ENCODE results near the gene ESRRG. TPM values are rescaled to one million over a fixed set of nuclear protein-coding genes. Genes with fewer than 3 reads are reported as not detected.

ESRRG gene
- total and polyA plus RNA-seq, 2 donors (not counting 3 experiments of a cell fraction or from before 2014, with no cell fraction given), result not detected

DNA sequence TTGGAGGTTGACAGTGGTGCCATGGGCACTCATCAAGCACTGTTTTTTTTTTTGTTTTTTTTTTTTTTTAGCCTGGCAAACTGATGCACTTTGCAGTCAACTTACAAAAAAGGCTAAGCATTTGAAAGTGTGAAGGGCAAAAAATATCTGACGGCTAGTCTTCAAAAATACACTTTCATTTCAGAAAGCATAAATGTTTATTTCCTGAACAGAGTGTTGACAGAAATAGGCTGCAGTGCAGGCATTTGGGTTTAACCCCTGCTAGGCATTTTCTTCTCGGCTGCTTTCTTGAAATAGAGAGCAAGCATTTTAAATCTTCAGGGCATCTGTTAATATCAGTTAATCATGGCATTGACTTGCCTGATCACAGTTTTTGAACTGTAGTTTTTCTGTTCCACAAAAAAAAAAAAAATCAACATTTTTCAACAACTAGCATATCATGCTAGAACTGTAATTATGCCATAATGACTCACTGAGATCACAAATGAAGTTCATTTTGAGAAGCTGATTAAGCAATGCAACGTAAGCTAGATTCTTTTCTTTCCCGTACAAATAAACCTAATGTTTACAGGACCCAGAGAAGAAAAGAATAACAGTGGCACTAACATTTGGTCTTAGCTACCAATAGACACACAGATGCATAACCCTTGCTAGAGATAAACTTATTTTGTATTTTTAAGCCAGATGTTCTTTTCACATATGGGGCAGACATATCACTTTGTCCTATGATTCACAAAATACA lies 199.6 kb downstream of the ESRRG start:
- Histone ChIP-seq H2AFZ (ENCODE audit: low read depth, low read length) (no peak overlapping the region), H3K4me3 (replicated peaks in 1 of 3; ENCODE audit: insufficient read depth in 1 of 3, low read depth in 1 of 3, low read length in 3 of 3) (no peak overlapping the region), H4K20me1 (replicated peaks; ENCODE audit: control insufficient read depth, extremely low read depth, insufficient read depth, low read length) (no peaks in the 10 kb centered on the region), H3K36me3 (ENCODE audit: control insufficient read depth in 2 of 2, extremely low read depth in 1 of 2, insufficient read depth in 2 of 2, low read length in 2 of 2) (no peaks in the 10 kb centered on the region), H3K79me2 (ENCODE audit: control insufficient read depth, insufficient read depth, low read length) (no peaks in the 10 kb centered on the region), H3K4me1 (ENCODE audit: control insufficient read depth, extremely low read depth, insufficient read depth, low read length) (no peaks in the 10 kb centered on the region), H3K27me3 (ENCODE audit: control insufficient read depth in 2 of 2, insufficient read depth in 2 of 2, low read length in 2 of 2) (no peaks in the 10 kb centered on the region), H3K27ac (ENCODE audit: insufficient read depth, low read depth, low read length) (no peak overlapping the region), H3K9me3 (replicated peaks; ENCODE audit: control insufficient read depth, insufficient read depth, low read length) (peaks cover 3% of the 10 kb centered on the region), H3K4me2 (ENCODE audit: insufficient read depth, low read length) (no peak overlapping the region), H3K9ac (replicated peaks; ENCODE audit: extremely low read depth, insufficient read depth, low read length) (no peak overlapping the region), H3K9me1 (replicated peaks; ENCODE audit: control insufficient read depth, extremely low read depth, insufficient read depth, low read length) (no peaks in the 10 kb centered on the region)
- BruUV-seq (replicated peaks), result no TSS peak
- FAIRE-seq (no peak), DNase-seq (ENCODE audit: low read depth, low spot score) (no peak)
- TF ChIP-seq MYC (IDR thresholded peaks at IDR 0.05; ENCODE audit: low read depth, low read length) (no peak), POLR2A (IDR thresholded peaks at IDR 0.05; ENCODE audit: low read depth, low read length) (no peak), FOS (IDR thresholded peaks at IDR 0.05; ENCODE audit: borderline replicate concordance, insufficient read depth, low read length) (no peak), CTCF (IDR thresholded peaks at IDR 0.05; ENCODE audit: extremely low read depth in 1 of 2, insufficient read depth in 1 of 2, low read depth in 1 of 2, low read length in 2 of 2) (no peak), GATA2 (IDR thresholded peaks at IDR 0.05; ENCODE audit: insufficient read depth, insufficient read length, low read depth, low read length) (no peak), EZH2 (IDR thresholded peaks at IDR 0.05; ENCODE audit: borderline replicate concordance, low read depth, low read length, severe bottlenecking) (no peak), POLR2AphosphoS5 (IDR thresholded peaks at IDR 0.05; ENCODE audit: insufficient read depth, low read depth, low read length) (no peak), JUN (IDR thresholded peaks at IDR 0.05; ENCODE audit: borderline replicate concordance, insufficient read depth, insufficient read length, low read depth) (no peak)
- TF ChIP-seq, protein P1, sequence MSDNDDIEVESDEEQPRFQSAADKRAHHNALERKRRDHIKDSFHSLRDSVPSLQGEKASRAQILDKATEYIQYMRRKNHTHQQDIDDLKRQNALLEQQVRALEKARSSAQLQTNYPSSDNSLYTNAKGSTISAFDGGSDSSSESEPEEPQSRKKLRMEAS (IDR thresholded peaks at IDR 0.05; ENCODE audit: insufficient read depth, insufficient read length), result no peak
- intact Hi-C loops (cut with micrococcal nuclease), result no loop called here
- CTCF ChIA-PET, result no interaction called here
- dilution Hi-C loops (cut with MboI; ENCODE audit: extremely low pct_ligation_motif_present, low sequenced_read_pairs), result no loop called here
- POLR2A ChIA-PET, result no interaction called here
